SK-N-SH treated with all-trans-retinoic acid at 6 μM for 48 hours (cell line): ENCODE data around the gene SORCS1.

Source experiments
- ATAC-seq: fragments of 200-7000 bp; cut with Tn5 transposase; 3 replicates; pipeline ENCODE4 v1.9.1; 2020; ENCODE audit warnings: mild to moderate bottlenecking, moderate library complexity
- ARNTL ChIP-seq: fragments of 450-650 bp; formaldehyde crosslinking; IDR thresholded peaks from 2 replicates; pipeline ENCODE4 v1.5.0; 2020; ENCODE audit warnings: low read depth, mild to moderate bottlenecking, moderate library complexity, borderline replicate concordance
- BACH2 ChIP-seq: fragments of 250-450 bp; sonication (Bioruptor Pico); IDR thresholded peaks from 2 replicates; pipeline ENCODE4 v1.9.0; 2021; ENCODE audit warnings: mild to moderate bottlenecking, borderline replicate concordance
- CSDC2 ChIP-seq: fragments of 250-450 bp; sonication (Bioruptor Pico); IDR thresholded peaks from 2 replicates; pipeline ENCODE4 v1.5.0; 2020; ENCODE audit warnings: mild to moderate bottlenecking, moderate library complexity
- ESRRG ChIP-seq: fragments of 250-450 bp; sonication (Bioruptor Pico); IDR thresholded peaks from 2 replicates; pipeline ENCODE4 v1.6.1; 2021; ENCODE audit warnings: mild to moderate bottlenecking
- GLIS3 ChIP-seq: fragments of 250-450 bp; sonication (Bioruptor Pico); IDR thresholded peaks from 2 replicates; pipeline ENCODE4 v1.5.0; 2020; ENCODE audit warnings: mild to moderate bottlenecking, moderate library complexity
- ISL1 ChIP-seq: fragments of 250-450 bp; sonication (Bioruptor Pico); IDR thresholded peaks from 2 replicates; pipeline ENCODE4 v2.1.2; 2022; ENCODE audit warnings: mild to moderate bottlenecking, moderate library complexity
- OSR1 ChIP-seq: fragments of 250-450 bp; sonication (Bioruptor Pico); IDR thresholded peaks from 2 replicates; pipeline ENCODE4 v1.8.0; 2022; ENCODE audit warnings: moderate library complexity, mild to moderate bottlenecking, inconsistent platforms
- PATZ1 ChIP-seq: fragments of 250-450 bp; sonication (Bioruptor Pico); IDR thresholded peaks from 2 replicates; pipeline ENCODE4 v1.8.0; 2020; ENCODE audit warnings: mild to moderate bottlenecking, moderate library complexity, borderline replicate concordance
- PPARA ChIP-seq: fragments of 250-450 bp; sonication (Bioruptor Pico); IDR thresholded peaks from 2 replicates; pipeline ENCODE4 v1.5.0; 2020; ENCODE audit warnings: mild to moderate bottlenecking, borderline replicate concordance
- RARB ChIP-seq: fragments of 250-450 bp; sonication (Bioruptor Pico); IDR thresholded peaks from 2 replicates; pipeline ENCODE4 v1.8.0; 2021; ENCODE audit warnings: mild to moderate bottlenecking, moderate library complexity
- SNAI2 ChIP-seq: fragments of 250-450 bp; sonication (Bioruptor Pico); IDR thresholded peaks from 2 replicates; pipeline ENCODE4 v1.5.0; 2020; ENCODE audit warnings: mild to moderate bottlenecking, moderate library complexity
- TCF4 ChIP-seq: fragments of 250-450 bp; sonication (Bioruptor Pico); IDR thresholded peaks from 2 replicates; pipeline ENCODE4 v1.8.0; 2021; ENCODE audit warnings: mild to moderate bottlenecking, moderate library complexity, borderline replicate concordance
- TOX ChIP-seq: fragments of 250-450 bp; sonication (Bioruptor Pico); IDR thresholded peaks from 2 replicates; pipeline ENCODE4 v1.8.0; 2021; ENCODE audit warnings: mild to moderate bottlenecking, moderate library complexity, borderline replicate concordance
- TSHZ2 ChIP-seq: fragments of 250-450 bp; sonication (Bioruptor Pico); IDR thresholded peaks from 2 replicates; pipeline ENCODE4 v1.5.0; 2020; ENCODE audit warnings: mild to moderate bottlenecking, moderate library complexity
- ZC3H10 ChIP-seq: fragments of 250-450 bp; sonication (Bioruptor Pico); IDR thresholded peaks from 2 replicates; pipeline ENCODE4 v1.5.1; 2021; ENCODE audit warnings: mild to moderate bottlenecking, moderate library complexity
- ZFP3 ChIP-seq: fragments of 250-450 bp; sonication (Bioruptor Pico); IDR thresholded peaks from 2 replicates; pipeline ENCODE4 v1.5.0; 2020; ENCODE audit warnings: mild to moderate bottlenecking, moderate library complexity
- ZFP30 ChIP-seq: fragments of 450-650 bp; formaldehyde crosslinking; IDR thresholded peaks from 2 replicates; pipeline ENCODE4 v1.5.0; 2022; ENCODE audit warnings: mild to moderate bottlenecking, moderate library complexity
- ZNF70 ChIP-seq: fragments of 450-650 bp; formaldehyde crosslinking; IDR thresholded peaks from 2 replicates; pipeline ENCODE4 v1.5.0; 2020; ENCODE audit warnings: mild to moderate bottlenecking, moderate library complexity
- ZNF8 ChIP-seq: fragments of 450-650 bp; formaldehyde crosslinking; IDR thresholded peaks from 2 replicates; pipeline ENCODE4 v1.5.0; 2020; ENCODE audit warnings: mild to moderate bottlenecking, moderate library complexity
- TF ChIP-seq, protein P1 (sequence below): fragments of 250-450 bp; sonication (Bioruptor Pico); IDR thresholded peaks from 2 replicates; pipeline ENCODE4 v1.5.1; 2021; ENCODE audit warnings: mild to moderate bottlenecking, moderate library complexity

SORCS1 gene

DNA sequence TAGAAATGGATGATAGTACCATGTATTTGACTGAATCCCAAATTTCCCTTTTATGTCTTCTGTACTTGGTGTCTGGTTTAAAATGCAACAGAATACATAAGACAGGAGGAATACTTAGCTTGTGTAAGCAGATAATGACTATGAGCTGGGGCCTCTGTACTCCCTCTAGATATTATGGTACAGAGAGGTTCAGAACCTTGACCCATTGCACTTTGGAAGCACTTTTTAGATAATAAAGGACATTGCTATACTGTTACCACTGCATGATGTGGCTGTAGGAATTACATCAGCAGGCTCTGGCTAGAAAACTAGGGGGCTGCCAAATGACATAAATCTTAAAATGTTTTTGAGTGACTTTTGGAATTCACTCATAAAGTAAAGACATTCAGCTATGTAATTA is 526.6 kb downstream of the SORCS1 start:
- TF ChIP-seq BACH2 (CRISPR knock-in tag): no peak
- no peak for TF ChIP-seq ZFP3 (CRISPR knock-in tag)
- no peak for TF ChIP-seq TOX
- TF ChIP-seq, protein P1, sequence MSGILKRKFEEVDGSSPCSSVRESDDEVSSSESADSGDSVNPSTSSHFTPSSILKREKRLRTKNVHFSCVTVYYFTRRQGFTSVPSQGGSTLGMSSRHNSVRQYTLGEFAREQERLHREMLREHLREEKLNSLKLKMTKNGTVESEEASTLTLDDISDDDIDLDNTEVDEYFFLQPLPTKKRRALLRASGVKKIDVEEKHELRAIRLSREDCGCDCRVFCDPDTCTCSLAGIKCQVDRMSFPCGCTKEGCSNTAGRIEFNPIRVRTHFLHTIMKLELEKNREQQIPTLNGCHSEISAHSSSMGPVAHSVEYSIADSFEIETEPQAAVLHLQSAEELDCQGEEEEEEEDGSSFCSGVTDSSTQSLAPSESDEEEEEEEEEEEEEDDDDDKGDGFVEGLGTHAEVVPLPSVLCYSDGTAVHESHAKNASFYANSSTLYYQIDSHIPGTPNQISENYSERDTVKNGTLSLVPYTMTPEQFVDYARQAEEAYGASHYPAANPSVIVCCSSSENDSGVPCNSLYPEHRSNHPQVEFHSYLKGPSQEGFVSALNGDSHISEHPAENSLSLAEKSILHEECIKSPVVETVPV (CRISPR knock-in tag): no peak
- TF ChIP-seq ZNF8: no peak
- TF ChIP-seq, all 23 proteins: peak for 0

DNA sequence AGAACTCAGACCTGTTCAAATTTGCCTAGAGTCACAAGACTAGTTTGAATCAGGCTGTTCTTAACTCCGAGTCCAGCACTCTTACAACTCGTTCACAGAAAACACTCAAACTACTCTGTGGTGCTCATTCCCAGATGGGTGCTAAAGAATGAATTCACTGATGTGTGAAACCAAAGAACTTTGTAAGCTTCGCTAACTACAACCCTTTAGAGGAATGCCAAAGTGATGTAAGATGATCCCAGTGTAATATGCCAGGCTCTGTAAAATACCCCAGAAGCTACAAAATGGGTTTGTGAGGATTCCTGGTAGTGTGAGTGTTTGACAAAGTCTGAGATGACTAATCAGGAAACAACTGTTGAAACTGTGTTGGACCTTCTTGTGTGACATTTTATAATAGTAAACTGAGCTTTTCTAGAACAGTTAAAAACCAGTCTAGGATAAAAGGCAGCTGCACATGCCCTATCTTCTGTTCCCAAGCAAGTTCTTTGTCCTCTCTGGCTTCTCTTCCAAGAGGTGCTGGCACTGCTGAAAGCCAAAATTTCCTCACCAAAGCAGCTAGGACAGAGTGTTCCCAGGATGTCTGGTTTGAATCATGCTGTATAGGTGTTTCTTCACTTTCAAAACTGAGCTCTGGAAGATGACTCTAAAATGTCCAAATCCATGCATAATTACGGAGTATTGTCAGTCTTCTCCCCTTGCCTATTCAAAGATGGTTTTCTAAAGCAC is 527.6 kb downstream of the SORCS1 start:
- TF ChIP-seq, protein P1 (CRISPR knock-in tag): no peak
- TF ChIP-seq ZFP30 (CRISPR knock-in tag): no peak
- TF ChIP-seq, all 23 proteins: peak for 0
- ATAC-seq: no peak

More for the DNA sequence above, 526.6 kb downstream of the SORCS1 start:
- no peak for ATAC-seq

GRCh38 chr10:106635947-106636346 is 528.6 kb downstream of the SORCS1 start:
- TF ChIP-seq ARNTL (no peak), PPARA (CRISPR knock-in tag) (no peak), ZNF70 (CRISPR knock-in tag) (no peak), PATZ1 (no peak), BACH2 (CRISPR knock-in tag) (no peak), ZFP30 (CRISPR knock-in tag) (no peak), TSHZ2 (CRISPR knock-in tag) (no peak), ZFP3 (CRISPR knock-in tag) (no peak), RARB (CRISPR knock-in tag) (no peak), TOX (no peak), GLIS3 (no peak), ESRRG (no peak)
- no peak for ATAC-seq

DNA sequence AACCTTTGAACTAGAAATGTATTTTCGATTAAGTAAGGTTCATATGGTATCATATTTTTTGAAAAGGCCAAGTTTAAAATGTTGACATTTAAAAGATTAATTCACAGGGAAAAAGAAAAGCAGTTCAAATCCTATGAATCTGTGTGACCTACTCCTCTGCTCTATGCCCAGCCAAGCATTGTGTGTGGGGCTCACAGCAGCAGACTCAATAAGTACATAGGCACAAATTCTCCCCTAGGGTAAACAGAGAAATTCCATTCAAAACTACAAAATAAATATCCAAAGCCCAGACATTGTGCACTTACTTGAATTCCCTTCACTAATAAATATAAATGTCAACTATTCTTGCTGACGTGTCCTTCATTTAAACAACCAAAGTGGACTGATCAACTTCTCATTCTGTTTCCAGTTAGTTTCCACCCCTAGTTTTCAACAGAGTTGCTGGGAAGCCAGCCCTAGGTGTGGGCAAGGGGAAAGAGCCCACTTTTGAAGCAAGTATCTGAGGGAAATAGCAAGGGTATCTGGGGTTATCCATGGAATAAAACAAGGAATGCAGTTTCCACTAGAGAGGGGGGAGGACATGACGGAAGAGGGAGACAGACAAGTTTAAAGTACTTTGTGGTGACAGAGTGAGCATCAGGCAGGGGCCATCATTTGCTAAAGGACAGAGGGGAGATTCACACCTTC is 533.3 kb downstream of the SORCS1 start:
- no peak for TF ChIP-seq PPARA (CRISPR knock-in tag)
- ATAC-seq: no peak

- no peak for ATAC-seq
These were observed 538.1 kb downstream of the SORCS1 start for GRCh38 chr10:106626371-106626770.

More at GRCh38 chr10:106626371-106626770, 538.1 kb downstream of the SORCS1 start:
- TF ChIP-seq ZC3H10 (CRISPR knock-in tag) (no peak), CSDC2 (CRISPR knock-in tag) (no peak), TOX (no peak), GLIS3 (no peak), BACH2 (CRISPR knock-in tag) (no peak), ZFP30 (CRISPR knock-in tag) (no peak), ARNTL (no peak), ISL1 (CRISPR knock-in tag) (no peak), ESRRG (no peak), RARB (CRISPR knock-in tag) (no peak), PATZ1 (no peak), SNAI2 (CRISPR knock-in tag) (no peak), OSR1 (CRISPR knock-in tag) (no peak), ZNF70 (CRISPR knock-in tag) (no peak), TCF4 (no peak), PPARA (CRISPR knock-in tag) (no peak)
- TF ChIP-seq, protein P1 (CRISPR knock-in tag): no peak
